H1 (cell line): ENCODE data around the gene NF1. TPM values are rescaled to one million over a fixed set of nuclear protein-coding genes. Genes with fewer than 3 reads are reported as not detected.

Experiments used
- CTCF ChIA-PET: fragments of 300-600 bp; sonication (Branson Sonifier 250); formaldehyde crosslinking; loops from one replicate; lab custom pipeline; 2021; ENCODE audit not compliant: partially characterized antibody; lab: Charles Lee
- POLR2A ChIA-PET: fragments of 300-600 bp; sonication (Branson Sonifier 250); formaldehyde crosslinking; loops from one replicate; lab custom pipeline; 2021; ENCODE audit warnings: inconsistent platforms; ENCODE audit not compliant: partially characterized antibody; lab: Charles Lee
- DNase-seq, 2 experiments: peaks; one replicate each; pipeline versions ENCODE4 v3.0.0 to v3.0.0-alpha.2; 2010 to 2022; ENCODE audit warnings: low spot score in 2 of 2, low read depth in 1 of 2, mixed read lengths in 1 of 2
- FAIRE-seq: peaks from 2 replicates; lab custom pipeline; 2011; peaks lifted over from hg19 to GRCh38; lab: Jason Lieb, UNC
- H2AFZ ChIP-seq: 2 replicates; pipeline ENCODE4 v1.8.1; 2012; ENCODE audit warnings: low read length, inconsistent platforms
- H2AK5ac ChIP-seq: 2 replicates; pipeline ENCODE4 v1.6.1; 2013; ENCODE audit warnings: low read depth, low read length
- H2BK120ac ChIP-seq: replicated peaks from 2 replicates; pipeline ENCODE3; 2013; ENCODE audit warnings: low read depth, low read length, inconsistent platforms
- H2BK12ac ChIP-seq: 2 replicates; pipeline ENCODE4 v1.6.1; 2013; ENCODE audit warnings: low read depth, low read length
- H2BK15ac ChIP-seq: 2 replicates; pipeline ENCODE4 v1.6.1; 2013; ENCODE audit warnings: low read length
- H2BK20ac ChIP-seq: 2 replicates; pipeline ENCODE4 v1.6.1; 2013; ENCODE audit warnings: low read length
- H2BK5ac ChIP-seq: 2 replicates; pipeline ENCODE4 v1.6.1; 2013; ENCODE audit warnings: low read depth, low read length
- H3K14ac ChIP-seq: 2 replicates; pipeline ENCODE4 v1.6.1; 2013; ENCODE audit warnings: inconsistent platforms; ENCODE audit not compliant: insufficient read length
- H3K18ac ChIP-seq: 2 replicates; pipeline ENCODE4 v1.6.1; 2013; ENCODE audit warnings: low read length; ENCODE audit errors: extremely low read depth
- H3K23ac ChIP-seq: 2 replicates; pipeline ENCODE4 v1.6.1; 2013; ENCODE audit warnings: inconsistent platforms; ENCODE audit not compliant: insufficient read length
- H3K23me2 ChIP-seq: 2 replicates; pipeline ENCODE4 v1.6.1; 2013; ENCODE audit warnings: low read depth, low read length
- H3K27ac ChIP-seq: 2 replicates; pipeline ENCODE4 v1.6.1; 2011; ENCODE audit warnings: low read depth, low read length, inconsistent platforms
- H3K27me3 ChIP-seq, 4 experiments: replicated peaks in 1 of 4; 1 replicate in 1 of 4; 2 replicates in 3 of 4; pipeline versions ENCODE4 v1.6.1 to v1.8.1; 2011 to 2013; ENCODE audit warnings: low read length in 3 of 4, mild to moderate bottlenecking in 3 of 4, inconsistent platforms in 2 of 4, mixed read lengths in 2 of 4, moderate library complexity in 1 of 4; ENCODE audit not compliant: control insufficient read depth in 3 of 4, insufficient read depth in 3 of 4; ENCODE audit errors: extremely low read depth in 1 of 4
- H3K36me3 ChIP-seq, 4 experiments: 2 replicates each; pipeline versions ENCODE4 v1.6.1 to v1.8.1; 2011 to 2013; ENCODE audit warnings: mild to moderate bottlenecking in 4 of 4, low read length in 3 of 4, moderate library complexity in 2 of 4, control low read depth in 1 of 4, inconsistent platforms in 1 of 4; ENCODE audit not compliant: insufficient read depth in 4 of 4, control insufficient read depth in 2 of 4
- H3K4ac ChIP-seq: replicated peaks from 2 replicates; pipeline ENCODE3; 2013; ENCODE audit warnings: low read length, low read depth, mixed read lengths, inconsistent platforms; ENCODE audit not compliant: insufficient read length
- H3K4me1 ChIP-seq, 4 experiments: replicated peaks in 1 of 4; 1 replicate in 1 of 4; 2 replicates in 3 of 4; pipeline versions ENCODE4 v1.6.1 to v1.8.1; 2011 to 2013; ENCODE audit warnings: low read length in 3 of 4, inconsistent platforms in 2 of 4, mixed read lengths in 1 of 4; ENCODE audit not compliant: insufficient read depth in 4 of 4, control insufficient read depth in 3 of 4
- H3K4me2 ChIP-seq, 2 experiments: 2 replicates each; pipeline versions ENCODE4 v1.6.1 to v1.8.1; 2011 to 2013; ENCODE audit warnings: low read depth in 2 of 2, low read length in 2 of 2, control low read depth in 1 of 2, inconsistent platforms in 1 of 2, mild to moderate bottlenecking in 1 of 2; ENCODE audit not compliant: insufficient read depth in 1 of 2
- H3K4me3 ChIP-seq, 4 experiments: fragments of 200-600, 300-600 bp in 1 of 4; sonication (generic), shearing (Covaris generic), sonication (Bioruptor Twin) in 1 of 4; 2 replicates each; pipeline versions ENCODE4 v1.5.1 to v1.8.1; 2011 to 2016; ENCODE audit warnings: low read length in 4 of 4, low read depth in 3 of 4, control low read depth in 2 of 4, inconsistent platforms in 2 of 4, mild to moderate bottlenecking in 2 of 4, mixed read lengths in 1 of 4, moderate library complexity in 1 of 4; ENCODE audit not compliant: insufficient read depth in 2 of 4; ENCODE audit errors: extremely low read depth in 1 of 4
- H3K56ac ChIP-seq: replicated peaks from 2 replicates; pipeline ENCODE3; 2013; ENCODE audit warnings: low read depth, mild to moderate bottlenecking, mixed read lengths, low read length, inconsistent platforms; ENCODE audit not compliant: insufficient read length
- H3K79me1 ChIP-seq: 2 replicates; pipeline ENCODE4 v1.6.1; 2013; ENCODE audit warnings: low read depth, low read length, control low read depth
- H3K79me2 ChIP-seq, 2 experiments: 2 replicates each; pipeline versions ENCODE4 v1.6.1 to v1.8.1; 2012 to 2013; ENCODE audit warnings: low read length in 2 of 2, mild to moderate bottlenecking in 2 of 2, inconsistent platforms in 1 of 2; ENCODE audit not compliant: insufficient read depth in 2 of 2, control insufficient read depth in 1 of 2
- H3K9ac ChIP-seq, 4 experiments: replicated peaks in 1 of 4; 1 replicate in 1 of 4; 2 replicates in 3 of 4; pipeline versions ENCODE4 v1.6.1 to v1.8.1; 2011 to 2013; ENCODE audit warnings: low read depth in 3 of 4, low read length in 3 of 4, control low read depth in 2 of 4, mild to moderate bottlenecking in 2 of 4, moderate library complexity in 2 of 4, inconsistent platforms in 1 of 4; ENCODE audit errors: extremely low read depth in 1 of 4
- H3K9me3 ChIP-seq, 2 experiments: 2 replicates each; pipeline versions ENCODE4 v1.6.1 to v1.8.1; 2012 to 2013; ENCODE audit warnings: mild to moderate bottlenecking in 2 of 2, moderate library complexity in 2 of 2, control low read depth in 1 of 2, inconsistent platforms in 1 of 2, low read depth in 1 of 2, low read length in 1 of 2, mixed read lengths in 1 of 2; ENCODE audit not compliant: insufficient read depth in 2 of 2
- H4K20me1 ChIP-seq, 2 experiments: replicated peaks in 1 of 2; 2 replicates each; pipeline versions ENCODE3 to v1.8.1; 2011 to 2013; ENCODE audit warnings: inconsistent platforms in 2 of 2, low read length in 2 of 2, mild to moderate bottlenecking in 1 of 2; ENCODE audit not compliant: insufficient read depth in 2 of 2, control insufficient read depth in 1 of 2
- H4K5ac ChIP-seq: 2 replicates; pipeline ENCODE4 v1.6.1; 2013; ENCODE audit warnings: low read length, low read depth, mixed read lengths, inconsistent platforms; ENCODE audit not compliant: insufficient read length
- H4K8ac ChIP-seq: 2 replicates; pipeline ENCODE4 v1.8.0; 2013; ENCODE audit warnings: mild to moderate bottlenecking, moderate library complexity, low read length, inconsistent platforms; ENCODE audit not compliant: insufficient read depth; ENCODE audit errors: extremely low read depth
- H4K91ac ChIP-seq: replicated peaks from 2 replicates; pipeline ENCODE3; 2013; ENCODE audit warnings: low read length, mixed read lengths, inconsistent platforms; ENCODE audit not compliant: insufficient read length
- ASH2L ChIP-seq: fragments of 200-600, 300-600 bp; sonication (generic); IDR thresholded peaks from one replicate; pipeline ENCODE4 v1.7.1; 2017; ENCODE audit warnings: low read length
- CTCF ChIP-seq, 3 experiments: IDR thresholded peaks; 1 replicate in 2 of 3; 2 replicates in 1 of 3; pipeline versions ENCODE4 v1.5.1 to v1.6.1; 2011; ENCODE audit warnings: low read length in 3 of 3, mild to moderate bottlenecking in 3 of 3, inconsistent platforms in 2 of 3, low read depth in 1 of 3, moderate library complexity in 1 of 3; ENCODE audit not compliant: insufficient read depth in 1 of 3; ENCODE audit errors: control extremely low read depth in 1 of 3
- EZH2 ChIP-seq: fragments of 200-600 bp; sonication (generic); IDR thresholded peaks from 2 replicates; pipeline ENCODE4 v1.7.1; 2012; ENCODE audit warnings: low read depth, mild to moderate bottlenecking, moderate library complexity, low read length, inconsistent platforms; ENCODE audit not compliant: severe bottlenecking
- JUND ChIP-seq: IDR thresholded peaks from 2 replicates; pipeline ENCODE4 v1.6.1; 2011; ENCODE audit warnings: mild to moderate bottlenecking, improper control_type of control experiment, low read length
- NANOG ChIP-seq: IDR thresholded peaks from 2 replicates; pipeline ENCODE4 v1.6.1; 2011; ENCODE audit warnings: low read length, low read depth, mild to moderate bottlenecking, inconsistent platforms; ENCODE audit not compliant: insufficient read depth, poor library complexity, severe bottlenecking
- RAD21 ChIP-seq, 2 experiments: IDR thresholded peaks in 1 of 2; conservative IDR thresholded peaks in 1 of 2; 2 replicates each; pipeline ENCODE4 v1.6.1; 2011; ENCODE audit warnings: low read depth in 2 of 2, low read length in 2 of 2, improper control_type of control experiment in 1 of 2, inconsistent platforms in 1 of 2, mild to moderate bottlenecking in 1 of 2, moderate library complexity in 1 of 2
- SP2 ChIP-seq: IDR thresholded peaks from 2 replicates; pipeline ENCODE4 v1.6.1; 2012; ENCODE audit warnings: mild to moderate bottlenecking, low read length, inconsistent platforms
- SUZ12 ChIP-seq: fragments of 200-600 bp; sonication (generic); IDR thresholded peaks from 2 replicates; pipeline ENCODE4 v1.6.1; 2012; ENCODE audit warnings: mild to moderate bottlenecking, inconsistent platforms, low read length, moderate library complexity, mixed read lengths
- TCF12 ChIP-seq: IDR thresholded peaks from 2 replicates; pipeline ENCODE4 v1.6.1; 2011; ENCODE audit warnings: low read depth, mild to moderate bottlenecking, low read length
- WGBS, 2 experiments: shearing (Covaris generic) in 1 of 2; methylation state at CpG; one replicate each; pipeline versions ENCODE4 v1.1.6 to v1.1.7; 2013 to 2015; ENCODE audit warnings: low lambda C conversion rate in 2 of 2, mixed read lengths in 2 of 2, inconsistent platforms in 1 of 2, low coverage in 1 of 2, missing lambda C conversion rate in 1 of 2; ENCODE audit not compliant: insufficient replicate concordance in 2 of 2, insufficient coverage in 1 of 2, insufficient read length in 1 of 2; ENCODE audit errors: extremely low coverage in 1 of 2, missing lambda C conversion rate in 1 of 2; 5-methylcytosine and 5-hydroxymethylcytosine counted together
- polyA plus RNA-seq, 7 experiments: library from polyadenylated mRNA; depleted of rRNA in 3 of 7; stranded (reverse) in 5 of 7; unstranded in 2 of 7; fragments of >200 nt in 5 of 7; fragments of 200-250 nt in 2 of 7; gene quantifications; 1 replicate in 5 of 7; 2 replicates in 1 of 7; 4 replicates in 1 of 7; pipeline versions ENCODE4 v1.2.1 to v1.2.3, GENCODE V29; 2011 to 2013; ENCODE audit warnings: missing spikeins in 2 of 7, mixed read lengths in 2 of 7
- total RNA-seq: library from RNA; stranded (reverse); fragmentation: NEBNext Ultra II Directional; extraction: Animal tissue kit (Norgen Biotek cat#: 25700); gene quantifications from 2 replicates; pipeline ENCODE4 v1.2.1, GENCODE V29; 2021

The NF1 gene
- total and polyA plus RNA-seq, 2 of the 8 experiments (the other 6 are each of a cell fraction or from before 2014, with no cell fraction given): 19.3 to 29.6 TPM

GRCh38 chr17:31260151-31260550 lies 165.4 kb downstream of the NF1 start:
- Histone ChIP-seq H3K4me3 (no peak overlapping the region), H4K8ac (no peak overlapping the region), H3K4me2 (no peak overlapping the region), H3K4ac (no peak overlapping the region), H3K79me2 (no peaks in the 10 kb centered on the region), H3K23me2 (no peaks in the 10 kb centered on the region), H3K36me3 (peaks cover 0 to 7% (median 0%) of the 10 kb centered on the region in 4 experiments; a peak in 1 of 8 replicates), H3K27me3 (no peaks in the 10 kb centered on the region), H4K91ac (no peak overlapping the region), H4K20me1 (no peaks in the 10 kb centered on the region), H2AK5ac (no peak overlapping the region), H3K9ac (no peak overlapping the region), H3K9me3 (no peaks in the 10 kb centered on the region), H3K14ac (no peak overlapping the region), H2BK20ac (no peak overlapping the region), H2BK12ac (no peak overlapping the region), H3K56ac (no peak overlapping the region), H4K5ac (no peak overlapping the region), H3K23ac (no peak overlapping the region), H2BK5ac (no peak overlapping the region), H3K18ac (no peak overlapping the region), H2BK120ac (no peak overlapping the region), H3K79me1 (no peaks in the 10 kb centered on the region), H3K4me1 (no peaks in the 10 kb centered on the region), H2AFZ (no peak overlapping the region), H3K27ac (no peak overlapping the region), H2BK15ac (no peak overlapping the region)
- CTCF ChIA-PET: no interaction called here
- WGBS, 2 experiments: 91% methylated on average over 3 of the region's 3 CpGs; no CpG with 5 or more reads in 1 of the 2 experiments
- TF ChIP-seq RAD21 (IDR thresholded peaks at IDR 0.05 in 1 of 2, conservative IDR thresholded peaks at IDR 0.05 in 1 of 2; ENCODE audit: low read depth in 2 of 2, low read length in 2 of 2): no peak
- TF ChIP-seq CTCF (IDR thresholded peaks at IDR 0.05; ENCODE audit: control extremely low read depth in 1 of 3, insufficient read depth in 1 of 3, low read depth in 1 of 3, low read length in 3 of 3): no peak
- TF ChIP-seq JUND: no peak
- TF ChIP-seq TCF12: no peak
- no peak for TF ChIP-seq SUZ12
- no peak for TF ChIP-seq ASH2L
- TF ChIP-seq NANOG: no peak
- TF ChIP-seq SP2: no peak
- TF ChIP-seq EZH2: no peak
- no peak for FAIRE-seq
- no peak for DNase-seq
- POLR2A ChIA-PET: no interaction called here
